Measurements from ENCODE around the gene SYT7. TPM values are rescaled to one million over a fixed set of nuclear protein-coding genes. Genes with fewer than 3 reads are reported as not detected.

SYT7 gene
- total and polyA plus RNA-seq, 2 donors (not counting 1 experiment from before 2014, with no cell fraction given) = not detected

DNA sequence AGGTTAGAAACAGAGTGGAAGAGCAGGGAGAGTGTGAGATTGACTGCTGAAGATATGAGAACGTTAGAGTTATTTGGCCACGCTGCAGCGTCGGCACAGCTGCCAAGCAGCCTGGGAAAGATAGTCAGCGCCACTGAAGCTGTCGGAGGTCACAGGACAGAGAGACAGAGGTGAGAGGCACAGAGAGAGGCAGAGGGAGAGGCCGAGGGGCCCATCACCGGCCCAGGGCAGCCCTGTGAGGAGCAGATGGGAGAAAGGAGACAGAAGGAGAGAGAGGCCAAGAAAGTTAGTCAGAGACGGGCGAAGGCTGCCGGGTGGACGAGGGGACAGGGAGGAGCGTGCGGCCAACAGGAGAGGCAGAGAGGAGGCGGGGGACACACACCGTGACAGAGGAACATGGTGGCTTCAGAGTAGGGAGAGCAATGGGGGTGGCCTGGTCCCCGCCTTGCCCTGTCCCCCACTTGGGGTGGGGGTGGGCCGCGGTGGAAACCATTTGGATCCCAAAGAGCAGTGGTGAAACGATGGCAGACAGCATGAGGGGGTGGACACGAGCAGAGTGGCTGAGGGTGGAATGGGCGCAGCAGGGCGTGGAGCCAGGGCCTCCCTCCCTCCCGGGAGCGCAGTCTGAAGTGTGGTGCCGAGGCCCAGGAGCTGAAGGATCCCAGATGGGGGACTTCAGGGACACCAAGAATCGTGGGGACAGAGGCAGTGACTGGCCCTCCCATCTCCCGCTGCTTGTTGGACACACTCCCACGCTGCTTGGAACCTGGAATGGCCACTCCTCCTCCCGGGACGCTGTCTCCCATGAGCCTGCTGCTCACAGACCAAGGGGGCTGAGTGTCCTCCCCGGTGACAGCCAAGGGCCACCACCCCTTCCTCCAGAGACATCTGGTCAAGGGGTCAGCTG lies 45.7 kb downstream of the SYT7 start:
- Histone ChIP-seq H4K20me1 (ENCODE audit: control insufficient read depth, insufficient read depth, low read length, poor library complexity, severe bottlenecking) (no peaks in the 10 kb centered on the region), H3K9ac (ENCODE audit: low read length) (no peak overlapping the region), H3K4me2 (replicated peaks; ENCODE audit: low read depth, low read length, poor library complexity, severe bottlenecking) (no peak overlapping the region), H3K27me3 (replicated peaks in 1 of 4; ENCODE audit: control extremely low read depth in 1 of 4, control insufficient read depth in 3 of 4, insufficient read depth in 4 of 4, low read length in 3 of 4) (peaks cover 0 to 16% (median 0%) of the 10 kb centered on the region in 4 experiments), H3K9me3 (ENCODE audit: control extremely low read depth in 1 of 3, control insufficient read depth in 2 of 3, insufficient read depth in 1 of 3, low read length in 2 of 3) (peaks cover 0 to 3% (median 0%) of the 10 kb centered on the region in 3 donors), H3K4me3 (ENCODE audit: control extremely low read depth in 1 of 5, extremely low read depth in 1 of 5, insufficient read depth in 1 of 5, low read depth in 2 of 5, low read length in 4 of 5) (no peak overlapping the region), H3K27ac (ENCODE audit: low read length in 2 of 2) (no peak overlapping the region), H3K79me2 (ENCODE audit: control insufficient read depth, insufficient read depth, low read length) (no peaks in the 10 kb centered on the region), H3K4me1 (ENCODE audit: control insufficient read depth in 2 of 2, insufficient read depth in 2 of 2, low read length in 2 of 2) (no peaks in the 10 kb centered on the region), H3K36me3 (replicated peaks in 1 of 2; ENCODE audit: control extremely low read depth in 1 of 2, control insufficient read depth in 1 of 2, extremely low read depth in 1 of 2, insufficient read depth in 2 of 2, low read length in 1 of 2) (no peaks in the 10 kb centered on the region), H2AFZ (ENCODE audit: insufficient read depth, low read depth, low read length, poor library complexity, severe bottlenecking) (no peak overlapping the region)
- CTCF ChIA-PET = no interaction called here
- POLR2A ChIA-PET = no interaction called here
- ATAC-seq (ENCODE audit: low read depth) (no peak), DNase-seq (no peak)
- Mint-ChIP-seq H3K4me3 (no peak overlapping the region), H3K27me3 (peaks cover 21% of the 10 kb centered on the region), H3K4me1 (no peaks in the 10 kb centered on the region), H3K27ac (no peak overlapping the region), H3K9me3 (ENCODE audit: insufficient read depth) (no peaks in the 10 kb centered on the region)
- 78% methylated on average over 31 of the region's 32 CpGs for WGBS (ENCODE audit: insufficient coverage)
- TF ChIP-seq, protein P1, sequence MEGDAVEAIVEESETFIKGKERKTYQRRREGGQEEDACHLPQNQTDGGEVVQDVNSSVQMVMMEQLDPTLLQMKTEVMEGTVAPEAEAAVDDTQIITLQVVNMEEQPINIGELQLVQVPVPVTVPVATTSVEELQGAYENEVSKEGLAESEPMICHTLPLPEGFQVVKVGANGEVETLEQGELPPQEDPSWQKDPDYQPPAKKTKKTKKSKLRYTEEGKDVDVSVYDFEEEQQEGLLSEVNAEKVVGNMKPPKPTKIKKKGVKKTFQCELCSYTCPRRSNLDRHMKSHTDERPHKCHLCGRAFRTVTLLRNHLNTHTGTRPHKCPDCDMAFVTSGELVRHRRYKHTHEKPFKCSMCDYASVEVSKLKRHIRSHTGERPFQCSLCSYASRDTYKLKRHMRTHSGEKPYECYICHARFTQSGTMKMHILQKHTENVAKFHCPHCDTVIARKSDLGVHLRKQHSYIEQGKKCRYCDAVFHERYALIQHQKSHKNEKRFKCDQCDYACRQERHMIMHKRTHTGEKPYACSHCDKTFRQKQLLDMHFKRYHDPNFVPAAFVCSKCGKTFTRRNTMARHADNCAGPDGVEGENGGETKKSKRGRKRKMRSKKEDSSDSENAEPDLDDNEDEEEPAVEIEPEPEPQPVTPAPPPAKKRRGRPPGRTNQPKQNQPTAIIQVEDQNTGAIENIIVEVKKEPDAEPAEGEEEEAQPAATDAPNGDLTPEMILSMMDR (IDR thresholded peaks at IDR 0.05) = no peak
- TF ChIP-seq EZH2 (IDR thresholded peaks at IDR 0.05; ENCODE audit: borderline replicate concordance, insufficient read depth, low read depth, low read length, poor library complexity, severe bottlenecking) = no peak
- intact Hi-C loops (cut with micrococcal nuclease) = no loop called here
